HG03460 (cell line): ENCODE data around the gene DENND1B.
"Not testable (repeated sequence)": the region's sequence is repeated elsewhere in the genome, so short reads cannot be mapped to it uniquely, and the experiment has no call there.

Experiments used
- ATAC-seq: cut with Tn5 transposase; IDR thresholded peaks from one replicate; pipeline ENCODE4 v1.9.1; 2021; ENCODE audit not compliant: unreplicated experiment

Gene DENND1B

DNA sequence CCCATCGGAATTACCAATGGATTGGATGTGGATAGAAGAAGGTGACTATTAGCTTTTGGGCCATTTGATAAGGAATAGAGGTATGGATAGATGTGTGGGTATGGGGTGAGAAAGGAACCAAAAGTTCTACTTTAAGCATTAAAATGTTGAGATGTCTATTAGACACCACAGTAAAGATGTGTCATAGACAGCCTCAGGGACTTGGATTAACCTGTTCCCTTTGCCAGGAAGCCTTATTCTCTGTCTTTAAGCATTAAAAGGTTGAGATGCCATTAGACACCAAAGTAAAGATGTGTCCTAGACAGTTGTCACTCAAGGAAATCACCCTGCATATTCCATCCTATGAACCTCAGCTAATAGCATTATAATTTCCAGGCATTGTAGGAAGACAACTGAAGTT is 11.0 kb upstream of the DENND1B start:
- no peak for ATAC-seq

DNA sequence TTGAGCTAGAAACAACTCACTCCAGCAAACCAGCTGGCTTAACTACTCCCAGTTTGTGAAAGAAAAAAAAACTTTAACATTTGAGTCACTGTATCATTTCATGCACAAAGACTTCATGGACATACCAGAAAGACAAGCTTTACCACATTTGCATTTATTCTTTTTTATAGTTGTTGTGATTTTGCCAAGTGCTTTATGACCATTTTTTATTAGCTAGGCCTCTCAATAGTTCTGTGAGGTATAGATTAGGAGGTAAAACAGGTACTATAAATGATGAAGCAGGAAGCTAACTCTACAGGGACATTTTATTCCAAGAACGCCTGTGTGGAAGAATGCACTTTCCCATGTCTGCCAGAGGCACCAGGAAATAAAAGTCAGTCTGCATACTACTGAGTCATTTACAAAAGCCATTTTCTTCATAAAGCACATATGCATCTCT is 8.2 kb upstream of the DENND1B start:
- no peak for ATAC-seq

DNA sequence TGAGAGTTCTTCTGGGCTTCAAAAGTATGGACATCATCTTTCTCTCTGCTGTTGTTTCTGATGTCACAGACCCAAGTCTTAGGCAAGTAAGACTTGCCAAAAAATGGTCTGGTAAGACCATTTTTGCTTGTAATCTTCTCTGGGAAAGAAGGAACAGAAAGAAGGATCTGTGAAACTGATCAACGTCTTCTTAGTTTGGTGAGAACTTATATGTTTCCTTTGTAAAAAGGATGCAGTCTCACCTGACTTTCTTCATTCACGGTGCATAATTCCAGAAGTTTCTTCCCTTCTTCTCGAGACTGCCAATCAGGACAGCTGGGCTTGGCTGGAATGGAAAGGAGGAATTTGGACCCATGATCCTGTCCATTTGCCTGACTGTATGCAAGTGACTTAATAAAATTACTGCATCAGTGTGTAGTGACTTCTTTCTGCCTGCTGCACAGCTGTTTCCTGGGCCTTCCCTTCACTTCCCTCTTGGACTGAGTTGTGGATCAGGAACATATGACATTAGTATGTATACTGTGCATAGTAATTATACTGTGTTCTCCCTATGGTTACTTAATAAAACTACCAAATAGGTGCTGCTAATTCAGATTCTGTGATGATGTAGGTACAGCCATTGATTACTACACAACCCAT is 7.6 kb upstream of the DENND1B start:
- ATAC-seq: no peak

DNA sequence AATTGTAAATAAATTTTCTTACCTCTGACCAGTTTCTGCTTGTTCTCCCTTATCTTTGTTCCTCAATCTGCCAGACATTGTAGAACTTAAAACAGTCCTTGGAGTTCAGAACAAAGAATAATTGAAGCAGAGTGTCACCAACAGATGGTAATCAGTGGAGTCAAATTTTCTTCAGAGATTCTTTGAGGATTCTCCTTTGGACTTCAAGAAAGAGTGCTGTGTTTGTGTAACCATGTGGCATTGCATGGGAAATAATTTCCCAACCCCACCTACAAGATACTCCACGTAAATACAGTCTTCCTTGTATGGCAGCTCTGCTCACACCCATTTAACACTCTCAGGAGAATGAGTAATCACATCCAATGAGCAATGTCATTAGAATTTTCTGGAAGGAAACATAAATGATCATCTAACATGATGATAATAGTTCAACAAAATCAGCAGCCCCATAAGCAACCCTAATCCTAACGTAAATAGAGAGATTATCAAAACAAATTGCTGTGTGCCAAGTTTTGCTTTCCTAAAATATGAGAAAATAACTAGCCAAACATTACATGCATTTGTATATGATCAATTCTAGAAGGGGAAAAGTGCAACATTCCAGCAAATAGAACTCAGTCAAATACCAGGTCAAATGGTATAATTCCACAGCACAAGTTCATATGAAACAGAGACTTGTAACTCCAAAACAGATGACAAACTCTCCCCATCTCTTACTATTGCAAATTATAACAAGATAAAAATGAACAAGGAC is 6.9 kb upstream of the DENND1B start:
- ATAC-seq: no peak

DNA sequence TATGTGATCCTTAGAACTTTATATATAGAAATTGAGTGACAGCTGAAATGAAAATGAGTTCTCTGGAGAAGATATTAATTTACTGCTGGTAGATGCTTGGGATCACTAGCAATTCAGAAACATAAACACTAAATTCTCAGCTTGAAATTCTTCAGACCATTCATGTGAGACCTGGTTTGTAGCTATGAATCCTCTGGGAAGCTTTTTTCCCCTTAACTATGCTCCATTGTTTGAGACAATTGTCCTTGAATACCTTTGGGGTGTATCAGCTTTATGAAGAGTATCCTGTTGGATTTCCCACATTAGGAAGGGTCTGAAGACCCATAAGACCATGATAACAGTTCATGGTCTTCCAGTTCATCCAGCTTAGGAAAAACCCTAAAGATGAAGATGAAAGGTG is 4.6 kb upstream of the DENND1B start:
- ATAC-seq: no peak

DNA sequence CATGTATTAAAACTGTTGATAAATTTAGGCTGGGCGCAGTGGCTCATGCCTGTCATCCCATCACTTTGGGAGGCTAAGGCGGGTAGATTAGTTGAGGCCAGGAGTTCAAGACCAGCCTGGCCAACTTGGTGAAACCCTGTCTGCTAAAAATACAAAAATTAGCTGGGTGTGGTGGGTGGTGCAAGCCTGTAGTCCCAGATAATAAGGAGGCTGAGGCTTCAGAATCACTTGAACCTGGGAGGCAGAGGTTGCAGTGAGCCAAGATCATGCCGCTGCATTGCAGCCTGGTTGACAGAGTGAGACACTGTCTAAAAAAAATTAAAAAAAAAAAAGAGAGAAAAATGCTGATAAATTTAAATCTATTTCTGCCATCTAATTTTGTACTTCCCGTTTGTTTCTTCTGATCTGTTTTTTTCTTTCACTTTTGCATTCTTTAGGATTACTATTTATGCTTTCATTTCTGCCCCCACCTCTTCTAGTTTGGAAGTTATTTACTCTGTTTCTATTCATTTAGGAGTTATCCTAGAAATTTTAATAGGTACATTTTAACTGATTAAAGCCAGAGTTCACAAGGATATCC is 3.2 kb upstream of the DENND1B start:
- ATAC-seq: no peak

DNA sequence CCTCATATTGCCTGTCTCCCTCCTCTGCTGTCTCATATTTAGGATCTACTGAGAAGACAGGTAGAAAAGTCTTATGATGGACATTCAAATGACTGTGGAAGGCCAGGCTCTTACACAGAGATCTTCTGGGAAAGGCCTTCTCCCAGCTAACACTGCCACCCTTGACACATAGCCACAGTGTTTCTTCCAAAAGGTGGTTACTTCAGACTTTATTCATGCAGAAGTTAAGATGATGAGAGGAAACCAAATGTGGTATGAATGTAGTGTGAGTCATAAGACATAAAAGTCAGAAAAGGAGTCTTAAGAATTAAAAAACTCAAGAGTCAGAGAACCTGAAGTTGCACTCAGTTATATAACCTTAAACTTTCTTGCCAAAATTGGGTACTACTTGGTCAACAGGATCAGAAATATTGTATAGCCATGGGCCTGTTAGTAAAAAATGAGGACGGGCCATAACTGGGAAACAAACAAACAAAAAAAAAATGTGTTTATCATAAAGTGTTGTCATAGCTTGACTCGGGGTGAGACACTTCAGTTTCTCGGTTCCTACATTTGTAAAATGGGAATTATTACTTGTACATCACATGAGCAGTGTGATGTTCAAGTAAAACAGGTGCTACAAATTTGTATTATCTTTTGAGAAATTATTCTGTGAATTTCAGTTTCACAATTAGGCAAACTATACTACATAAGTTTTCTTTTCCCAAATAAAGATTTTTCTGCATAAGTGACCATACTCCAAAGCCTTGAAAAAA is 1.2 kb upstream of the DENND1B start:
- ATAC-seq: no peak

DNA sequence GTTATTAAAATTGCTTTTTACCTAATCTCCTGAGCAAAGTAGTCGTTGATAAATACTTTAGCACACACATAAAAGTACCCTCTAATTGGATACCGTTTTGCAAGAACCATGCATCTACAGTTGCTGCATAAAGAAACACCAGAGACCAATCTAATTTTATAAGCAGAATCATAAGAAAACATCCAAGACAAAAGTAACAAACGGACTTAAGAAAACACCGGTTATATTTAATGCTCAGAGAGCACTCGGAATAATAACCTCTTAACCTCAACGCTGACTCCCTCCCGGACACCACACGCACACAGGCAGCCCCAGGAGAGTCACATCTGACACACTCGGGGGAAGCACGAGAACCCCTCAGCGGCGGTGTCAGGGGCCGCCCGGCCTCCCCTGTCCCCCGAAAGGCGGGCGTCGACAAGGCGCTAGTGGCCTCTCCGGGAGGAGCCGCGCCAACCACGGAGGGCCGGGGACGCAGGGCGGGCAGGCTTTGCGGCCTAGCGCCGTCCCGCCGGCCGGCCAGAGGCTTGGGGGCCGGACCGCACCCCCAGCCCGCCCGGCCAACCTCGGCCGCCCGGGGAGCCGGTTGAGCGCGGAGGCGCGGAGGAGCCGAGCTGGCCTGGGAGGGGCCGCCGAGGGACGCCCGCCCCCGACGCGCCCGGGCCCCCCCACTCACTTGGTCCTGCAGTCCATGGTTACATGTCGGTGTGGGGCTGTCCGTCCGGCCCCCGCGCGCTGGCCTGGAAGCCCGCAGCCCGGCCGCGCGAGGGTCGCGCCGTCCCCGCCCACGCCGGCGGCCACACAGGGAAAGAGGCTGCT is 606 bp downstream of the DENND1B start:
- ATAC-seq: peak; percentile 27

DNA sequence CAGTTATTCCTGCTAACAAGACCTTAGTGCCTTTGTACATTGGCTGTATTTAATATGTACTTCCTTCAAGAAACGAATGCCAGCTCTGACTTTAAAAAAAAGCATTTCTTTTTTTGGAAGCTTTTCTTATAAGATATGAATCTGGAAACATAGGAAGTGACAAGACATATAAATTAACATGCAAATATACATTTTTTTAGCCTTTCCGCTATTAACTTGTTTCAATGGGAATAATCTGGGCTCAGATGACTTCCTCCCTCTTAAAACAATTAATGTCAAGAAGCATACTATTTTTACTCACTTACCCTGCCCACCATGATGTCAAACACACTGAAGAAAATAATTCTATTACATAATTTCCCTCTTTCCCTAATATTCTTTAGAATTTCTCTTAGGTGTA is 1.4 kb downstream of the DENND1B start:
- no peak for ATAC-seq

DNA sequence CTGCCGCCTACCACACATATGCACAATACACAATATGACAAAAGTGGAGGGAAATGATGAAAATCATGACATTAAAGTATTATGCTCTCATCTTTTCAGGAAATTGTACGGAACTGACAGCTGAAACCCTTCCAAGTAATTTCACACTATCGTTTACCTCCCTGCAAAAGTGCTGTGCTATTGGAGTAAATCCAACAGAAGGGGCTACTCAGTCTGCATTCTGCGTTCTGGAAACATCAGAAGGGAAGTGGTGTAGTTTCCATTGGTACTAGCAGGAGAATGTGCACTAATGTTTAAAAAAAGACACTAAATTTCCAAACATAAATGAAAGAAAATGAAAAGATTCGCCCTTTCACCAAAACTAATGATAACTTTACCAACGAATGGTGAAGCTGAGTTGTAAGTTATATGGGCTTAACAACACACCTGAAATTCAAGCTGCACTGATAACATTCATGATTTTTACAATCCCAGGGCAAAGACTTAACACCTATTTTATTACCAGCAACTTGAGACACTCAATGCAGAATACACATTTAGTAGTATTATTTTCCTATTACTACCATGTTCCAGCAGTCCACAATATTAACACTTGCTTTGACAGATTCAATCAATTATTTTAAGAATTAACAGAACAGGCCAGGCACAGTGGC is 3.2 kb downstream of the DENND1B start:
- ATAC-seq: no peak

DNA sequence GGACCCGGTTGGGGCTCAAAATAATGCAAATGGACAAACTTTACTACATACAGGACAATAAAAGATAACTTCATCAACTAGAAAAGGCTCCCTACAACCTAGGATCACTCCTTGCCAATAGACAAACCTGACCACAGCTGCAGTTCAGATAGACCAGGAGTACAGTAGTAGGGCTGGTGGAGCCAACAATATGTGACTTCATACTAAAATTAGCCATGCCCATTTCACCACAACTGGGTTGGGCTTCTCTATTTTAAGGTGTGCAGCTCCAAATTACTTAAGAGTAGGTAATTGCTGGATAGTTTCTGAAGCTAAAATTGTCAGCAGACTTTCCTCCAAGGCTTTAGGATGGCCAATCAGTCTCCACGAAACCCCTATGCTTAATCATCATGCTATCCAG is 3.9 kb downstream of the DENND1B start:
- ATAC-seq: no peak

DNA sequence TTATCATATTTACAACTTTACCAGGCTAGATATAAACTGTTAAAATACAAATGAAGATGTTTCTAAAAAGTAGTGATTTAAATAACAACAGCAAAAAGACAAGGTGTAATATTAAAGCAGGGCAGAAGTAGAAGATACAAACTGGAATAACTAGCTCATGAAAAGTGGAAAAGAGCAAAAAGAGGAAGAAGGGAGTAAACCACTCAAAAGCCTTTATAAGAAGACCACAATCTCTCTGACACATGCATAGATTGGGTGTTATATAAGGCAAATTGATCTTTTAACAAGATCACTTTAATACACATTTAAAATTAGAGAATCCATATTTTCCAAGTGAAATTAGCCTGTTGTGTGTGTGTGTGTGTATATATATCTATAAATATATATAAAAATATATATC is 5.0 kb downstream of the DENND1B start:
- ATAC-seq: no peak

DNA sequence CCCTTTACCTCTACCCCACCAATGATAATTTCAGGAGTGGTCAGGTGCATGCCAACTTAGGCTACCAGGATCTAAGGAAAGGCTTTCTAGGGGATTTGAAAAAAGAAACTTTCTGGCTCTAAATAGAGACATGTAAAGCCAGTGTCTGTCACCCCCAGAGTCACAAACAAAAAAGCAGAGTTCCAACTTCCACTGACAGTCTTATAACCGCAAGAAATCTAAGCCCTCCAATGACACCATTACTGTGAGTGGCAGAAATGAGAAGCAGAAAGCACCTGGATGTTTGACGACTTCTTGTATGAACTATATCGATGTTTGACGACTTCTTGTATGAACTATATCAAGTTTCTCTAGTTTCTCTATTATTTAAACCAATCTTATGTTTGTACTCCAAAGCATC is 6.0 kb downstream of the DENND1B start:
- ATAC-seq: no peak

DNA sequence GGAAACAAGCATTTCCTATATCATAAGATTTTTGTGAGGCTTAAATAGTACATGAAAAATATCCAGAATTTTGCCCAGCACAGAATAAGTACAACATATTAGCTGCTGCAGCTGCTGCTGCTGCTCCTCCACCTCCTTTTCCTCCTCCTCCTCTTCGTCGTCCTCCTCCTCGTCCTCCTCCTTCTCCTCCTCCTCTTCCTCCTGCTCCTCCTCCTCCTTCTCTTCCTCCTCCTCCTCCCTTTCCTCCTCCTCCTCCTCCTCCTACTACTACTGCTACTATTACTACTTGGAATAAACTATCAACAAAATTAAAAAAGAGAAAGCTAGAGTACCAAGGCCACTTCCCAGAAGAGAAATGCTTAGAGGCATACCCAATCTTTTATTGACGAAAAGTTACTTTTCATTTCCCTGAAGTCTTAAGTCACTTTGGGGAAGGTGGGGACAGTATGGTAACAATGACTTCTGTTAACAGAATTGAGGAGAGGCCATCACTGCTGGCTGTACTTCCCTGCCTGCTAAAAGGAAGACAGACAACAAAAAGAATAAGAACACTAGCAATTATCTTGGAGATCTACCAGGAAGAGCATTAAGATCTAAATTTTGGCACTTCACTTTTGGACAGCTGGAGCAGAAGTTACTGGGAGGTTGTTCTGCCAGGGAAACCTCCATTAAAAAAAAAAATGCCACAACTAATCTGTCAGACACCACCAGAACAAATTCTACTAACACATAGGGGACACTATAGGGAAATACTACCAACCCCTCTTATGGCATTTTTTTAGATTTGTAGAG is 7.1 kb downstream of the DENND1B start:
- ATAC-seq: no peak

DNA sequence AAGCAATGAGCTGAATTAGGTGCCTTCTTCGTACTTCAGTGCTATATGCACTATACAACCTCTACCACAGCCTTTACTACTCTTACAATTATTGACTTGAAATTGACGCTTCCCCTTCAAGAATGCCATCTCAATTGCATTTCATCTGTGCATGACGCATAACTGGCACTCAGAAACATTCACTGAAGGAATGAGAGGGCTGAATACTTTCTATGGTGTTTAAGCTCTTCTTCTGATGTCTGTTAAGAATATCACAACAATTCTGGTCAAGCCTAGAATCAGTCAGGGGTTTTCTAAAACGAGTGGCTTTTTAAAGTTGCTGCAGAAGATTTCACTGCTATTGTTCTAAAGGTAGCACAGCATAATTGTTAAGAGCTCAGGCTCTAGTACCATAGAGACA is 11.5 kb downstream of the DENND1B start:
- ATAC-seq: no peak

DNA sequence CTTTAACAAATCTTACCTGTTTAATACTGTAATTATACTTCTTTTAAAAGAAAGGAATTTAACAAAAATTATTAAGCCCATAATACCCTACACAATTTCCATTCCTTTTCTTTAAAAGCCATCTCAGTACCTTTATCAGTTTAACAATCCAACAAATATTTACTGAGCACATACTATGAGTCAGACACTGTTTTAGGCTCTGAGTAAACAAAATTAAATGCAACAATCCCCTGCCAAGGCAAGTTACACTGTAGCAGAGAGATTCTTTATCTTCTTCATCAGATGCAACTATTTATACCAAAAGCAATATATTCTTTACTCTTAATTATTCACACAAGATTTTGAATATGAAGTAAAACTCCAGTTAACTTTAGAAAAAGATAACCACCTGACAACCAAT is 12.0 kb downstream of the DENND1B start:
- ATAC-seq: no peak

DNA sequence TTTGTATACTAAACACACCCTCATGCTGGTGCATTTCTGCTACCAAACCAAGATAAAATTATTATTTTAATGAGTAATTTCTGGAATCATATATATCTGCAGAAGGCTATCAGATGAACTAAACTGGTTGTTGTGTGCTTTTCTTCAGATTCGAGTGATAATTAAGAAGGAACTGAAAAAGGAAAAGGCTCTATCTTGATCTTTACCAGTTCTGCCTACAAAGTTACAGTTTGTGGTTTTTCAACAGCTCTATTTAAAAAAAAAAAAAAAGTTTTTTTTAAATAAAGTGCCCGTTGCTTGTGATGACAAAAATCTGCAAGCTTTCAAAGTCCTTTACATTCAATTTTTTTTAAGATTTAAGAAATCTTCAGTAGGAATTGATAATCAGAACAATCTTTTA is 13.6 kb downstream of the DENND1B start:
- ATAC-seq: no peak

DNA sequence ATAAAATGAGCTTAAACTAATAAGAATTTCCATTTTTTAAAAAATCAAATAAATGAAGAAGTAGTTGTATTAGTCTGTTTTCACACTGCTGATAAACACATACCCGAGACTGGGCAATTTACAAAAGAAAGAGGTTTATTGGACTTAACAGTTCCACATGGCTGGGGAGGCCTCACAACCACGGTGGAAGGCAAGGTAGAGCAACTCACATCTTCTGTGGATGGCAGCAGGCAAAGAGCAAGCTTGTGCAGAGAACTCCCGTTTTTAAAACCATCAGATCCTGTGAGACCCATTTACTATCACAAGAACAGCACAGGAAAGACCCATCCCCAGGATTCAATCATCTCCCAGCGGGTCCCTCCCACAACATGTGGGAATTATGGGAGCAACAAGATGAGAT is 19.7 kb downstream of the DENND1B start:
- not testable (repeated sequence) for ATAC-seq

DNA sequence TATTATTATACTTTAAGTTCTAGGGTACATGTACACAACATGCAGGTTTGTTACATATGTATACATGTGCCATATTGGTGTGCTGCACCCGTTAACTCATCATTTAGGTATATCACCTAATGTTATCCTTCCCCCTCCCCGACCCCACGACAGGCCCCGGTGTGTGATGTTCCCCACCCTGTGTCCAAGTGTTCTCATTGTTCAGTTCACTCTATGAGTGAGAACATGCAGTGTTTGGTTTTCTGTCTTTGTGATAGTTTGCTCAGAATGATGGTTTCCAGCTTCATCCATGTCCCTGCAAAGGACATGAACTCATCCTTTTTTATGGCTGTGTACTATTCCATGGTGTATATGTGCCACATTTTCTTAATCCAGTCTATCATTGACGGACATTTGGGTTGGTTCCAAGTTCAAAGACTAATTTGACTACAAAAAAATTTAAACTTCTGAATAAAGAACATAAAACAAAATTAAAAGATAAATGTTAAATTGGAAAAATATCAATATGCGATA is 22.6 kb downstream of the DENND1B start:
- not testable (repeated sequence) for ATAC-seq
